NCI-H187 treated with DMSO at 0.1 percent for 48 hours (cell line): Measurements from ENCODE around the gene DCHS1.

Experiments used
- DNase-seq: peaks from one replicate; lab custom pipeline; 2025; lab: John Stamatoyannopoulos, UW

The DCHS1 gene

GRCh38 chr11:6673523-6674218, 18.1 kb upstream of the DCHS1 start:
- no peak for DNase-seq

GRCh38 chr11:6671991-6672390, 16.4 kb upstream of the DCHS1 start:
- DNase-seq = no peak

- no peak for DNase-seq
Measured at GRCh38 chr11:6670202-6670830, 14.7 kb upstream of the DCHS1 start.

- DNase-seq = no peak
Measured at GRCh38 chr11:6667733-6668374, 12.2 kb upstream of the DCHS1 start.

GRCh38 chr11:6666302-6667183, 10.9 kb upstream of the DCHS1 start:
- no peak for DNase-seq

GRCh38 chr11:6664551-6664950, 8.9 kb upstream of the DCHS1 start:
- no peak for DNase-seq

- DNase-seq = no peak
Measured at GRCh38 chr11:6663794-6664469, 8.3 kb upstream of the DCHS1 start.

GRCh38 chr11:6660712-6661111, 5.1 kb upstream of the DCHS1 start:
- no peak for DNase-seq

- DNase-seq = no peak
Measured at GRCh38 chr11:6658647-6659046, 3.0 kb upstream of the DCHS1 start.

GRCh38 chr11:6657346-6657745, 1.7 kb upstream of the DCHS1 start:
- DNase-seq = no peak

- DNase-seq = no peak
Measured at GRCh38 chr11:6656936-6657335, 1.3 kb upstream of the DCHS1 start.

GRCh38 chr11:6656584-6656915, 941 bp upstream of the DCHS1 start:
- DNase-seq = no peak

GRCh38 chr11:6655020-6655789, 404 bp downstream of the DCHS1 start:
- DNase-seq = no peak

- no peak for DNase-seq
Measured at GRCh38 chr11:6654281-6655019, 1.2 kb downstream of the DCHS1 start.

GRCh38 chr11:6653656-6654055, 2.0 kb downstream of the DCHS1 start:
- no peak for DNase-seq

- no peak for DNase-seq
Measured at GRCh38 chr11:6653097-6653496, 2.5 kb downstream of the DCHS1 start.

GRCh38 chr11:6652182-6652581, 3.4 kb downstream of the DCHS1 start:
- no peak for DNase-seq

- no peak for DNase-seq
Measured at GRCh38 chr11:6650980-6651379, 4.6 kb downstream of the DCHS1 start.

GRCh38 chr11:6650104-6650503, 5.5 kb downstream of the DCHS1 start:
- no peak for DNase-seq

- DNase-seq = no peak
Measured at GRCh38 chr11:6648501-6648900, 7.1 kb downstream of the DCHS1 start.

GRCh38 chr11:6647836-6648235, 7.8 kb downstream of the DCHS1 start:
- no peak for DNase-seq
